Upper lobe of left lung (tissue), 4 donors: ENCODE results near the gene HAGHL.

Source experiments
- CTCF ChIP-seq, 6 experiments: fragments of 450-650 bp in 4 of 6; fragments of 200-600 bp in 2 of 6; sonication (generic) in 2 of 6; IDR thresholded peaks; one replicate each; pipeline ENCODE4 v1.5.1; 2016 to 2019; ENCODE audit warnings: antibody characterized with exemption in 6 of 6
- POLR2A ChIP-seq, 4 donors: fragments of 450-650 bp; IDR thresholded peaks; one replicate each; pipeline ENCODE4 v1.5.1; 2016 to 2017; ENCODE audit warnings: antibody characterized with exemption in 4 of 4, mild to moderate bottlenecking in 2 of 4
- POLR2AphosphoS5 ChIP-seq, 2 donors: sonication (generic); formaldehyde crosslinking; IDR thresholded peaks; one replicate each; pipeline ENCODE4 v1.5.1; 2017; ENCODE audit warnings: antibody characterized with exemption in 2 of 2

- no peak for TF ChIP-seq CTCF (IDR thresholded peaks at IDR 0.05)
- TF ChIP-seq POLR2A (IDR thresholded peaks at IDR 0.05) = no peak
- TF ChIP-seq POLR2AphosphoS5 (IDR thresholded peaks at IDR 0.05) = no peak
Measured at GRCh38 chr16:775236-775796, 48.4 kb downstream of the HAGHL start.
